Coronary artery (tissue), 2 donors: ENCODE measurements around the gene LYRM4.

Source experiments
- DNase-seq: peaks from one replicate; pipeline ENCODE4 v3.0.0-alpha.2; 2017; ENCODE audit warnings: low spot score
- H3K27ac ChIP-seq, 2 donors: fragments of 200-600 bp; sonication (generic); one replicate each; pipeline ENCODE4 v1.5.1; 2016 to 2019
- H3K4me3 ChIP-seq: fragments of 200-600 bp; sonication (generic); 2 replicates; pipeline ENCODE4 v1.5.1; 2016; ENCODE audit warnings: mild to moderate bottlenecking, moderate library complexity
- CTCF ChIP-seq: fragments of 200-600 bp; sonication (generic); IDR thresholded peaks from one replicate; pipeline ENCODE4 v1.5.1; 2019; ENCODE audit warnings: antibody characterized with exemption

LYRM4 gene

GRCh38 chr6:5282191-5282623, 21.5 kb upstream of the LYRM4 start:
- no peak for DNase-seq
- no peak for TF ChIP-seq CTCF

GRCh38 chr6:5280920-5281319, 20.2 kb upstream of the LYRM4 start:
- no peak overlapping the region for H3K4me3 ChIP-seq
- H3K27ac ChIP-seq: no peak overlapping the region
- no peak for DNase-seq
- no peak for TF ChIP-seq CTCF

More at GRCh38 chr6:5282191-5282623, 21.5 kb upstream of the LYRM4 start:
- no peak overlapping the region for H3K4me3 ChIP-seq
- no peak overlapping the region for H3K27ac ChIP-seq

DNA sequence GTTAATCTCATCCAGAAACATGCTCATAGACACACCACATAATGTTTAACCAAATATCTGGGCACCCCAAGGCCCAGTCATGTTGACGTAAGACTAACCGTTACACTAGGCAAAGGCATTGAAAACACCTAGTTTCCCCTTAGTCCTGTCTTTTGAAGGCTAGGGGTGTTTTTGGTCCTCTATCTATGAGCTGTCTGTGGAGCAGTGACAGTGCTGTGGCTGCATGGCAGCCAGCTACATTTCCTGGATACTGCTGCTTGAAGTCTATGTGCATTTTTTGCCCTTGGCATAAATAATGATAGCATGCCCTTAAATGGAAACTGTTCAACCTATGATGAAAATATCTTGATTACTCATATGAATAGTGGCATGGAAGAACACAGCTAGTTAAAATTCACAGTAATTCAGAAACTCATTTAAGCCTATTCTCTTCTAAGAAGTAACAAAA, 19.2 kb upstream of the LYRM4 start:
- no peak for DNase-seq
- Histone ChIP-seq H3K4me3 (no peak overlapping the region), H3K27ac (no peak overlapping the region)
- no peak for TF ChIP-seq CTCF

- DNase-seq: no peak
- Histone ChIP-seq H3K4me3 (no peak overlapping the region), H3K27ac (no peak overlapping the region)
- TF ChIP-seq CTCF: no peak
These were observed 17.9 kb upstream of the LYRM4 start for GRCh38 chr6:5278565-5279120.

- DNase-seq: no peak
- no peak overlapping the region for H3K27ac ChIP-seq
- H3K4me3 ChIP-seq: no peak overlapping the region
- no peak for TF ChIP-seq CTCF
These were observed 17.3 kb upstream of the LYRM4 start for GRCh38 chr6:5278047-5278446.

GRCh38 chr6:5277589-5277988, 16.8 kb upstream of the LYRM4 start:
- TF ChIP-seq CTCF: no peak
- Histone ChIP-seq H3K4me3 (no peak overlapping the region), H3K27ac (no peak overlapping the region)
- no peak for DNase-seq

- Histone ChIP-seq H3K27ac (no peak overlapping the region), H3K4me3 (no peak overlapping the region)
- no peak for TF ChIP-seq CTCF
- no peak for DNase-seq
These were observed 15.8 kb upstream of the LYRM4 start for GRCh38 chr6:5276581-5276980.
